ENCODE measurements around the gene SLC7A10. TPM values are rescaled to one million over a fixed set of nuclear protein-coding genes. Genes with fewer than 3 reads are reported as not detected.

Gene SLC7A10
- total RNA-seq, 1 experiment from 2014 or later = 2.9 TPM

DNA sequence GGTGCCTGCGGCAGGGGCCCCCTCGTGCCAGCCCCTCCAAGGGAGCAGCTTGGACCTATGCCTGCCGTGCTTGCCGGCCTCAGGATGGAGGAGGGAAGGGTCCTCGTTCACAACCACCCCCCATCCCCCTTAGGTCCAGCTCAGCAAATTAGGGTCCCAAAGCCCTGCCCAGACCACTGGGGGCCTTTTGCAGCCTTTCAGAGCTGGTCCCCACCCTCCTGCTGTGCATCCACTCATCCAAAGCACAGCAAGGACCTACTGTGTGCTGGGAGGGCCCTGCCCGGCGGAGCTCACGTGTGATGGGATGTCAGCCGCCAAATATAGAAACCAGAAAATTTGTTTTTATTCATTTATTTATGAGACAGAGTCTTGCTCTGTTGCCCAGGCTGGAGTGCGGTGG lies 16.5 kb upstream of the SLC7A10 start:
- no CpG with 5 or more reads among the region's 10 CpGs for WGBS (ENCODE audit: extremely low coverage, insufficient read length, low lambda C conversion rate)
- H3K27ac ChIP-seq (ENCODE audit: insufficient read length, low read depth, low read length) = no peak overlapping the region
- peaks cover 0 to 4% of the 10 kb centered on the region in 2 experiments; a peak in 1 of 4 replicates for H3K4me1 Mint-ChIP-seq
- no peak for DNase-seq
- no peak overlapping the region for H2BK120ac ChIP-seq (ENCODE audit: low read depth, low read length, poor library complexity, severe bottlenecking)
- no peak overlapping the region for H3K9ac ChIP-seq (ENCODE audit: extremely low read depth, insufficient read length, low read length)
- H2BK5ac ChIP-seq (ENCODE audit: insufficient read length, low read length) = no peak overlapping the region
- H2BK12ac ChIP-seq (ENCODE audit: insufficient read length, low read depth, low read length) = no peak overlapping the region
- no peak overlapping the region for H3K4ac ChIP-seq (ENCODE audit: low read depth, low read length)
- no peak overlapping the region for H3K18ac ChIP-seq (ENCODE audit: insufficient read length, low read depth, low read length)
- H3K36me3 Mint-ChIP-seq (ENCODE audit: insufficient read depth in 1 of 3, low read depth in 3 of 3) = peaks cover 0 to 5% (median 3%) of the 10 kb centered on the region in 3 experiments; a peak in 2 of 7 replicates
- no peak overlapping the region for H4K8ac ChIP-seq (replicated peaks; ENCODE audit: insufficient read length, low read depth, low read length)
- peaks cover 9 to 10% of the 10 kb centered on the region in 2 experiments; a peak in 3 of 5 replicates for H3K9me3 Mint-ChIP-seq
- no peak overlapping the region for H2BK15ac ChIP-seq (ENCODE audit: low read depth, low read length)
- H3T11ph ChIP-seq (ENCODE audit: low read length) = no peak overlapping the region
- H3K23me2 ChIP-seq (ENCODE audit: insufficient read length, low read depth, low read length, poor library complexity, severe bottlenecking) = no peaks in the 10 kb centered on the region
- no peak overlapping the region for H3K4me2 ChIP-seq (ENCODE audit: insufficient read depth, insufficient read length, low read length)
- no peaks in the 10 kb centered on the region for H3K9me3 ChIP-seq (ENCODE audit: control insufficient read depth, low read depth, low read length)
- H3K79me1 ChIP-seq (ENCODE audit: insufficient read depth, low read depth, low read length, poor library complexity, severe bottlenecking) = no peaks in the 10 kb centered on the region
- no peak overlapping the region for H3K27ac Mint-ChIP-seq
- TF ChIP-seq, protein P1, sequence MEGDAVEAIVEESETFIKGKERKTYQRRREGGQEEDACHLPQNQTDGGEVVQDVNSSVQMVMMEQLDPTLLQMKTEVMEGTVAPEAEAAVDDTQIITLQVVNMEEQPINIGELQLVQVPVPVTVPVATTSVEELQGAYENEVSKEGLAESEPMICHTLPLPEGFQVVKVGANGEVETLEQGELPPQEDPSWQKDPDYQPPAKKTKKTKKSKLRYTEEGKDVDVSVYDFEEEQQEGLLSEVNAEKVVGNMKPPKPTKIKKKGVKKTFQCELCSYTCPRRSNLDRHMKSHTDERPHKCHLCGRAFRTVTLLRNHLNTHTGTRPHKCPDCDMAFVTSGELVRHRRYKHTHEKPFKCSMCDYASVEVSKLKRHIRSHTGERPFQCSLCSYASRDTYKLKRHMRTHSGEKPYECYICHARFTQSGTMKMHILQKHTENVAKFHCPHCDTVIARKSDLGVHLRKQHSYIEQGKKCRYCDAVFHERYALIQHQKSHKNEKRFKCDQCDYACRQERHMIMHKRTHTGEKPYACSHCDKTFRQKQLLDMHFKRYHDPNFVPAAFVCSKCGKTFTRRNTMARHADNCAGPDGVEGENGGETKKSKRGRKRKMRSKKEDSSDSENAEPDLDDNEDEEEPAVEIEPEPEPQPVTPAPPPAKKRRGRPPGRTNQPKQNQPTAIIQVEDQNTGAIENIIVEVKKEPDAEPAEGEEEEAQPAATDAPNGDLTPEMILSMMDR (conservative IDR thresholded peaks at IDR 0.05) = no peak
- H3K23ac ChIP-seq (ENCODE audit: insufficient read length, low read depth, low read length) = no peak overlapping the region
- no peak overlapping the region for H3K4me3 Mint-ChIP-seq
- no peaks in the 10 kb centered on the region for H3K79me2 ChIP-seq (ENCODE audit: insufficient read depth, low read length)
- no peaks in the 10 kb centered on the region for H3K4me1 ChIP-seq (ENCODE audit: insufficient read depth, low read length)
- no peaks in the 10 kb centered on the region for H4K20me1 ChIP-seq (ENCODE audit: control insufficient read depth, insufficient read depth, insufficient read length)
- peaks cover 14% of the 10 kb centered on the region for H3K27me3 Mint-ChIP-seq (ENCODE audit: low read depth)
- no peak overlapping the region for H4K91ac ChIP-seq (ENCODE audit: insufficient read length, low read depth, low read length)
- H3K56ac ChIP-seq (ENCODE audit: insufficient read length, low read depth, low read length) = no peak overlapping the region
- H3K27me3 ChIP-seq (ENCODE audit: insufficient read depth, low read length) = no peaks in the 10 kb centered on the region
- H2AFZ ChIP-seq (ENCODE audit: low read length) = no peak overlapping the region
- H4K5ac ChIP-seq (ENCODE audit: insufficient read length, low read depth, low read length) = no peak overlapping the region
- H2BK20ac ChIP-seq (ENCODE audit: low read depth, low read length, poor library complexity, severe bottlenecking) = no peak overlapping the region
- no peak overlapping the region for H3K14ac ChIP-seq (ENCODE audit: insufficient read depth, low read length)
- no peak overlapping the region for H2AK5ac ChIP-seq (ENCODE audit: insufficient read length, low read length)
